Left lobe of liver (tissue), 2 donors: Measurements from ENCODE around the gene RBMY1D. TPM values are rescaled to one million over a fixed set of nuclear protein-coding genes. Genes with fewer than 3 reads are reported as not detected.
"Not testable (repeated sequence)": the region's sequence is repeated elsewhere in the genome, so short reads cannot be mapped to it uniquely, and the experiment has no call there.

Experiments used
- ATAC-seq: fragments of 200-7000 bp; cut with Tn5 transposase; one replicate; pipeline ENCODE4 v1.9.1; 2020; ENCODE audit warnings: mild to moderate bottlenecking, moderate library complexity
- DNase-seq: peaks from one replicate; pipeline ENCODE4 v3.0.0-alpha.2; 2020; ENCODE audit warnings: low spot score
- total RNA-seq: library from RNA; stranded (reverse); gene quantifications from one replicate; pipeline ENCODE4 v1.2.1, GENCODE V29; 2021
- donor health status: DM: no; HTN: no; CAD: no; lungs with moderate emphysema.
- donor health status: DM: no; HTN: yes; CAD: no.

Gene RBMY1D
- not detected for total RNA-seq

DNA sequence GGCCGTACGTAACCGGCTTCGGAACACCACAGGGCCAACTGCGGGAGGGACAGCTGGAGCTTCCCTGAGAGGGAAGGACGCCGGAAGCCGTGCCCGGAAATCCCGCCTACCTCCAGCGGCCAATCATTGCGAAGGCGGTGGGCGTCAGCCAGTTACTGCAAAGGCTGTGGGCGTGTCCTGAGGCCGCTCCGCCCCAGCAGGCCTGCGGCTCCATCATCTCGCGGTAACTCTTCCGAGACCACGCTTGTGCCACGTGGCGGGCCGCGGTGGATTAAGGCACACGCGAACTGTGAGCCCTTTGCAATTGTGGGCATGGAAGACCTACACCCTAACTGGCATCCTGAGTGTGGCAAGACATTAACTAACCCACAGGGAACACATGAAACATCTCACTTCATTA, at the start of gene RBMY1D:
Gene RBMY1D (minus strand): TSS at position 101 of the 400 bp plus-strand sequence. CDS start 2,013 bp downstream, outside the sequence.
- ATAC-seq, DNase-seq: not testable (repeated sequence)

DNA sequence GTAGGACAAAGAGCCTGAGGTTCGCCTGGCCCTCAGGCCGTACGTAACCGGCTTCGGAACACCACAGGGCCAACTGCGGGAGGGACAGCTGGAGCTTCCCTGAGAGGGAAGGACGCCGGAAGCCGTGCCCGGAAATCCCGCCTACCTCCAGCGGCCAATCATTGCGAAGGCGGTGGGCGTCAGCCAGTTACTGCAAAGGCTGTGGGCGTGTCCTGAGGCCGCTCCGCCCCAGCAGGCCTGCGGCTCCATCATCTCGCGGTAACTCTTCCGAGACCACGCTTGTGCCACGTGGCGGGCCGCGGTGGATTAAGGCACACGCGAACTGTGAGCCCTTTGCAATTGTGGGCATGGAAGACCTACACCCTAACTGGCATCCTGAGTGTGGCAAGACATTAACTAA, 23.6 kb upstream of the RBMY1D start, which contains the start of gene RBMY1E:
Gene RBMY1E (minus strand): TSS at position 101 of the 400 bp plus-strand sequence. CDS start 1,978 bp downstream, outside the sequence.
- not testable (repeated sequence) for ATAC-seq, DNase-seq

DNA sequence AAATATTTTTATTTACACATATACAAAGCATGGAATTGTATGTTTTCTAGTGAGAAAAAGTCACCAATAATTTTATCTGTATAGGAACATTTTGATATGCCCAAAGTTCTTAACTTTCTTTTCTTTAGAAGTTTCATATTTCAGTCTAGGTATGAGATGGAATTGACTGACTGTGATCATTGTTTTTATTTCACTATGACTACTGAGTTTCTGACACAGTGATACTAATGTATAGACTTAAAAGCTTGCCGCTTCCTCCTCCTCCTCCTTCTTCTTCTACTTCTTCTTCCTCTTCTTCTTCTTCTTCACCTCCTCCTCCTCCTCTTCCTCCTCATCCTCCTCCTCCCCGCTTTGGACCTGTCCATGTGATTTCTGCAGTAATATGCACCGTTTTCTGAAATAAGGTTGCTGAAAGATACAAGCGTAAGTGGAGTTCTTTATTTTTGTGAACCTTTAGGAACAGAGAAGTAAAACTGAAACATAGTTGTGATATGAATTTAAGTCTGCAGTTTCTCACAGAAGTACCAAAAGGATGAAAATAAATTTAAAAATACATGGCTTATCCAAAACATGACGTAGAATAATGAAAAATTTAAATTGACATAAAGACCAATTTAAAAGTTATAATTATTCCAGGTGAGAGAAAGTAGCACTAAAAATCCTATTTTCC, 24.8 kb downstream of the RBMY1D start:
- DNase-seq, ATAC-seq: not testable (repeated sequence)

DNA sequence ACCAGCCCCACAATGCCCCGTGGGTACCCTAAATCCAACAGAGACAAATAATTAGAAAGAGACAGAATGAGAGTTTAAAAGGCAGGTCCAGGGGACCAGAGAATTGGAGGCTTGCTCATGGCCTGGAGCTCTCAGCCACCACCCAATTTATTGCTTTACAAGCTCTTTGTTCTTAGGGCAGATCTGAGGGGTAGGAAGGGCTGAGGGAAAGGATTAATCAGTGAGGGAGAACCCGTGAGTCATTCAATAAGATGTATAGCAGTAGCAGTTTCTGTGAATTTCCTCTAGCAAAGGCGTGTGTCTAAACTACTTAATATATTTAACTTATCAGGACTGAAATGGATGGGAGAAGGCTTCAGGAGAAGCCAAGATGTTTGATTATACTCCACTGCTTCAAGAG, 48.8 kb downstream of the RBMY1D start:
- ATAC-seq (no peak), DNase-seq (no peak)

DNA sequence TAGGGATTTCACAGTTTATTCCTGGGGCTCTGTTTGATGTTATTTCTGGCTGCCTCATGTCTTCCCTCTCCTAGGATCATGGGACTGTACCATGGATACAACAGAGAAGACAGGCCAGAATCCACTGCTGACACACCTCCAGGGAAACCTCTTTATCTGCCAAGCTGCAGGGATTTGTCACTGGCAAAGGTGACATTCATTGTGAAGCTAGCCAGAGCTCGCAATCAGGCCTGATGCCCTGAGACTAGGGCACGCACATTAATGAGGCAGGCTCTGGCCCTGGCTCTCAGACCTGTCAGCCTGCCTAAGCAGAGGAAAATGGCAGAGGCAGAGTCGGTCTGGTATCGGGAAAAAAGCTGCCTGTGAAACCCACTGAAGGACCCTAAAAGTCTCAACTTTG, 52.2 kb downstream of the RBMY1D start:
- no peak for DNase-seq
- no peak for ATAC-seq

DNA sequence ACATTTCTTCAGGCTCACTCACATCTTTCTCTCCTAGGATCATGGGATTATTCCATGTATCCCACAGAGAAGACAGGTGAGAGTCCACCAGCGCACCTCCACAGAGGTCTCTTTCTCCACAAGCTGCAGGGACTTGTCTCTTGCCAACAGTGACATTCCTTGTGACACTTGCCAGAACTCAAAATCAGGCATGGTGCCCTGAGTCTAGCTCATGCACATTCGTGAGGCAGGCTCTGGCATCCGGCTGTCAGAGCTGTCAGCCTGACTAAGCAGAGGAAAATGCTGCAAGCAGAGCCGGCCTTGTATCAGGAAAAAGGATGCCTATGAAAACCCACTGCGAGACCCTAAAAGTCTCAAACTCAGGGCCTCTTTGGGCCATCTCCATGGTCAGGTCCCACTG, 54.8 kb downstream of the RBMY1D start:
- DNase-seq (no peak), ATAC-seq (no peak)

DNA sequence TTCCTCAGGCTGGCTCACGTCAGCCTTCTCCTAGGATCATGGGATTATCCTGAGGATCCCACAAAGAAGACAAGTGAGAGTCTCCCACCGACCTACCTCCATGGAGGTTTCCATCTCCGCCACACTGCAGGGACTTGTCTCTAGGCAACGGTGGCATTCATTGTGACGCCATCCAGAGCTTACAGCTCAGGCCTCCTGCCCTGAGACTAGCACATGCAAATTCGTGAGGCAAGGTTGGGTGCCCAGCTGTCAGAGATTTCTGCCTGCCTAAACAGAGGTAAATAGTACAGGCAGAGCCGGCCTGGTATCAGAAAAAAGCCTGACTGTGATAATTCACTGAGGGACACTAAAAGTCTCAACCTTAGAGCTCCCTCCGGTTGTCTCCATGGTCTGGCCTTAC, 58.0 kb downstream of the RBMY1D start:
- DNase-seq (no peak), ATAC-seq (no peak)

DNA sequence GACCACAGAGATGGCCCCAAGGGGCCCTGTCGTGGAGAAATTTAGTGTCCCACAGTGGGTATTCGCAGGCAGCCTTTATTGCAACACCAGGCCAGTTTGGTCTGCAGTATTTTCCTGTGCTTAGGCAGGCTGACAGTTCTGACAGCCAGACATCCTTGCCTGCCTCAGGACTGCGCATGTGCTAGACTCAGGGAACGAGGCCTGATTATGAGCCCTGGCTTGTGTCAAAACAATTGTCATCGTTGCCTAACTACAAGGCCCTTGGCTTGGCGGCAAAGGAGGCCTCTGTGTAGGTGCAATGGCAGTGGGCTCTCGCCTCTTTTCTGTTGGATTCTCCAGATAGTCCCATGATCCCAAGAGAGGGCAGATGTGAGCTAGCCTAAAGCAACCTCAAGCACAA, 59.3 kb downstream of the RBMY1D start:
- DNase-seq (no peak), ATAC-seq (no peak)

Other genes with a start within 250 kb of the RBMY1D start
- gene RBMY1E, start 23.5 kb upstream of the RBMY1D start, total RNA-seq, result not detected